HEK293 (cell line): ENCODE data around the gene GRB10.

ENCODE experiments used
- CTCF ChIA-PET: fragments of 350-600 bp; formaldehyde crosslinking; extraction: SDS; loops from one replicate; lab custom pipeline; 2021; ENCODE audit warnings: antibody characterized with exemption; lab: Yijun Ruan, JAX
- POLR2A ChIA-PET: fragments of 300-600 bp; formaldehyde crosslinking; extraction: SDS; loops from one replicate; lab custom pipeline; 2020; ENCODE audit warnings: antibody characterized with exemption, inconsistent platforms; lab: Yijun Ruan, JAX
- H3K27ac ChIP-seq: fragments of 200-500 bp; sonication (Bioruptor generic); 2 replicates; pipeline ENCODE4 v1.5.1; 2014; ENCODE audit warnings: low read depth, low read length, control low read depth, inconsistent platforms; ENCODE audit errors: extremely low read depth
- H3K36me3 ChIP-seq, 2 experiments: fragments of 200-500 bp in 1 of 2; sonication (Bioruptor generic) in 1 of 2; 1 replicate in 1 of 2; 2 replicates in 1 of 2; pipeline ENCODE4 v1.5.1; 2014 to 2017; ENCODE audit warnings: inconsistent platforms in 2 of 2, low read length in 2 of 2; ENCODE audit not compliant: control insufficient read depth in 2 of 2, insufficient read depth in 1 of 2
- H3K4me1 ChIP-seq: fragments of 200-500 bp; sonication (Bioruptor generic); 2 replicates; pipeline ENCODE4 v1.5.1; 2014; ENCODE audit warnings: mild to moderate bottlenecking, low read length, inconsistent platforms; ENCODE audit not compliant: control insufficient read depth, insufficient read depth
- H3K4me3 ChIP-seq: 2 replicates; pipeline ENCODE4 v1.5.1; 2011; ENCODE audit warnings: low read depth, mild to moderate bottlenecking, control low read depth, low read length, moderate library complexity
- H3K9me3 ChIP-seq: fragments of 200-500 bp; sonication (Bioruptor generic); 2 replicates; pipeline ENCODE4 v1.5.1; 2014; ENCODE audit warnings: low read depth, low read length, inconsistent platforms; ENCODE audit not compliant: control insufficient read depth, insufficient read depth
- ZNF140 ChIP-seq: fragments of 450-650 bp; formaldehyde crosslinking; IDR thresholded peaks from 2 replicates; pipeline ENCODE4 v1.5.1; 2016; ENCODE audit warnings: missing biosample characterization, missing genetic modification characterization
- ZNF155 ChIP-seq: fragments of 450-650 bp; formaldehyde crosslinking; IDR thresholded peaks from 2 replicates; pipeline ENCODE4 v1.5.1; 2016; ENCODE audit warnings: missing biosample characterization, missing genetic modification characterization
- ZNF184 ChIP-seq: fragments of 450-650 bp; IDR thresholded peaks from 2 replicates; pipeline ENCODE4 v1.5.1; 2018; ENCODE audit warnings: missing biosample characterization, mild to moderate bottlenecking, missing genetic modification characterization
- ZNF221 ChIP-seq: fragments of 450-650 bp; formaldehyde crosslinking; IDR thresholded peaks from 2 replicates; pipeline ENCODE4 v1.5.1; 2017; ENCODE audit warnings: missing biosample characterization, missing genetic modification characterization, borderline replicate concordance
- ZNF23 ChIP-seq: fragments of 450-650 bp; formaldehyde crosslinking; IDR thresholded peaks from 2 replicates; pipeline ENCODE4 v1.5.1; 2016; ENCODE audit warnings: missing biosample characterization, missing genetic modification characterization, borderline replicate concordance
- ZNF416 ChIP-seq: fragments of 450-650 bp; formaldehyde crosslinking; IDR thresholded peaks from 2 replicates; pipeline ENCODE4 v1.5.1; 2016; ENCODE audit warnings: missing biosample characterization, missing genetic modification characterization
- ZNF530 ChIP-seq: fragments of 450-650 bp; formaldehyde crosslinking; IDR thresholded peaks from 2 replicates; pipeline ENCODE4 v1.5.1; 2016; ENCODE audit warnings: low read depth, missing biosample characterization, missing genetic modification characterization
- ZNF548 ChIP-seq: fragments of 450-650 bp; formaldehyde crosslinking; IDR thresholded peaks from 2 replicates; pipeline ENCODE4 v1.5.1; 2016; ENCODE audit warnings: missing biosample characterization, missing genetic modification characterization
- ZNF654 ChIP-seq: fragments of 450-650 bp; formaldehyde crosslinking; IDR thresholded peaks from 2 replicates; pipeline ENCODE4 v1.5.1; 2016; ENCODE audit warnings: low read depth, missing biosample characterization, missing genetic modification characterization
- ZNF660 ChIP-seq: fragments of 450-650 bp; IDR thresholded peaks from 2 replicates; pipeline ENCODE4 v1.5.1; 2018; ENCODE audit warnings: missing biosample characterization, mild to moderate bottlenecking, missing genetic modification characterization
- ZNF664 ChIP-seq: fragments of 450-650 bp; formaldehyde crosslinking; IDR thresholded peaks from 2 replicates; pipeline ENCODE4 v1.5.1; 2016; ENCODE audit warnings: missing biosample characterization, missing genetic modification characterization
- ZNF76 ChIP-seq: fragments of 450-650 bp; formaldehyde crosslinking; IDR thresholded peaks from 2 replicates; pipeline ENCODE4; 2016; ENCODE audit warnings: low read depth, missing biosample characterization, missing genetic modification characterization, borderline replicate concordance
- ZXDB ChIP-seq: fragments of 450-650 bp; formaldehyde crosslinking; IDR thresholded peaks from 2 replicates; pipeline ENCODE4 v1.5.1; 2016; ENCODE audit warnings: missing biosample characterization, missing genetic modification characterization
- TF ChIP-seq, protein P1 (sequence below): fragments of 450-650 bp; formaldehyde crosslinking; conservative IDR thresholded peaks from 2 replicates; pipeline ENCODE4 v1.5.1; 2016; ENCODE audit warnings: low read depth, missing biosample characterization, missing genetic modification characterization
- TF ChIP-seq, protein P2 (sequence below): fragments of 450-650 bp; formaldehyde crosslinking; IDR thresholded peaks from 2 replicates; pipeline ENCODE4 v1.5.1; 2016; ENCODE audit warnings: missing biosample characterization, missing genetic modification characterization
- TF ChIP-seq, protein P3 (sequence below): fragments of 450-650 bp; formaldehyde crosslinking; IDR thresholded peaks from 2 replicates; pipeline ENCODE4 v1.5.1; 2016; ENCODE audit warnings: missing biosample characterization, missing genetic modification characterization, low read depth
- TF ChIP-seq, protein P4 (sequence below): fragments of 450-650 bp; formaldehyde crosslinking; IDR thresholded peaks from 2 replicates; pipeline ENCODE4 v1.5.1; 2016; ENCODE audit warnings: missing biosample characterization, missing genetic modification characterization
- TF ChIP-seq, protein P5 (sequence below): fragments of 450-650 bp; formaldehyde crosslinking; IDR thresholded peaks from 2 replicates; pipeline ENCODE4 v1.5.1; 2016; ENCODE audit warnings: missing biosample characterization, missing genetic modification characterization, borderline replicate concordance

GRB10 gene

DNA sequence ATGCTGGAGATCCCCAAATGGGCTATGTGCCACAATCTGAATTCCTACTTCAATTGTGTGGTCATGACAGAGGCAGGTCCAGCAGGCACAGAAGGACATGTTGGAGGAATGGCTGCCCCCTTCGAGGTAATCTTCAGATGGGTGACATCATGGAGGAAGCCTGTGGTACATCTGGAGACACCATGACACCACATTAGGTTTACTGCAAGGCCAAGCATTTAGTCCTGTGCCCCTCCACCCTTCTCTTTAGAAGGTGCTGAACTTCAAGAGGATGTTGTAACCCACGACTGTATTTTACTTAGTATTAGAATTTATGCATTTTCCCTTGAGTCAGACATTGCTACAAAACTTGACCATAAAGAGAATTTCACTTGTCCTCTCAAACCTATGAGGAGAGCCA, 142.4 kb downstream of the GRB10 start:
- POLR2A ChIA-PET: no interaction called here
- Histone ChIP-seq H3K36me3 (peaks cover 0 to 4% of the 10 kb centered on the region in 2 experiments; a peak in 1 of 3 replicates), H3K4me3 (no peak overlapping the region), H3K27ac (no peak overlapping the region), H3K9me3 (no peaks in the 10 kb centered on the region), H3K4me1 (no peaks in the 10 kb centered on the region)
- CTCF ChIA-PET: interaction anchor here (0.9 kb wide), 1 partner anchor 521 kb away, joined by 4 read pairs; no protein-coding TSS in a partner anchor
- TF ChIP-seq, protein P1, sequence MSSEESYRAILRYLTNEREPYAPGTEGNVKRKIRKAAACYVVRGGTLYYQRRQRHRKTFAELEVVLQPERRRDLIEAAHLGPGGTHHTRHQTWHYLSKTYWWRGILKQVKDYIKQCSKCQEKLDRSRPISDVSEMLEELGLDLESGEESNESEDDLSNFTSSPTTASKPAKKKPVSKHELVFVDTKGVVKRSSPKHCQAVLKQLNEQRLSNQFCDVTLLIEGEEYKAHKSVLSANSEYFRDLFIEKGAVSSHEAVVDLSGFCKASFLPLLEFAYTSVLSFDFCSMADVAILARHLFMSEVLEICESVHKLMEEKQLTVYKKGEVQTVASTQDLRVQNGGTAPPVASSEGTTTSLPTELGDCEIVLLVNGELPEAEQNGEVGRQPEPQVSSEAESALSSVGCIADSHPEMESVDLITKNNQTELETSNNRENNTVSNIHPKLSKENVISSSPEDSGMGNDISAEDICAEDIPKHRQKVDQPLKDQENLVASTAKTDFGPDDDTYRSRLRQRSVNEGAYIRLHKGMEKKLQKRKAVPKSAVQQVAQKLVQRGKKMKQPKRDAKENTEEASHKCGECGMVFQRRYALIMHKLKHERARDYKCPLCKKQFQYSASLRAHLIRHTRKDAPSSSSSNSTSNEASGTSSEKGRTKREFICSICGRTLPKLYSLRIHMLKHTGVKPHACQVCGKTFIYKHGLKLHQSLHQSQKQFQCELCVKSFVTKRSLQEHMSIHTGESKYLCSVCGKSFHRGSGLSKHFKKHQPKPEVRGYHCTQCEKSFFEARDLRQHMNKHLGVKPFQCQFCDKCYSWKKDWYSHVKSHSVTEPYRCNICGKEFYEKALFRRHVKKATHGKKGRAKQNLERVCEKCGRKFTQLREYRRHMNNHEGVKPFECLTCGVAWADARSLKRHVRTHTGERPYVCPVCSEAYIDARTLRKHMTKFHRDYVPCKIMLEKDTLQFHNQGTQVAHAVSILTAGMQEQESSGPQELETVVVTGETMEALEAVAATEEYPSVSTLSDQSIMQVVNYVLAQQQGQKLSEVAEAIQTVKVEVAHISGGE (tag by site-specific recombination): no peak
- TF ChIP-seq ZNF155 (tag by site-specific recombination): no peak
- no peak for TF ChIP-seq ZNF184 (tag by site-specific recombination)
- no peak for TF ChIP-seq ZNF530 (tag by site-specific recombination)
- no peak for TF ChIP-seq ZNF76 (tag by site-specific recombination)
- TF ChIP-seq ZXDB (tag by site-specific recombination): no peak
- TF ChIP-seq, protein P2, sequence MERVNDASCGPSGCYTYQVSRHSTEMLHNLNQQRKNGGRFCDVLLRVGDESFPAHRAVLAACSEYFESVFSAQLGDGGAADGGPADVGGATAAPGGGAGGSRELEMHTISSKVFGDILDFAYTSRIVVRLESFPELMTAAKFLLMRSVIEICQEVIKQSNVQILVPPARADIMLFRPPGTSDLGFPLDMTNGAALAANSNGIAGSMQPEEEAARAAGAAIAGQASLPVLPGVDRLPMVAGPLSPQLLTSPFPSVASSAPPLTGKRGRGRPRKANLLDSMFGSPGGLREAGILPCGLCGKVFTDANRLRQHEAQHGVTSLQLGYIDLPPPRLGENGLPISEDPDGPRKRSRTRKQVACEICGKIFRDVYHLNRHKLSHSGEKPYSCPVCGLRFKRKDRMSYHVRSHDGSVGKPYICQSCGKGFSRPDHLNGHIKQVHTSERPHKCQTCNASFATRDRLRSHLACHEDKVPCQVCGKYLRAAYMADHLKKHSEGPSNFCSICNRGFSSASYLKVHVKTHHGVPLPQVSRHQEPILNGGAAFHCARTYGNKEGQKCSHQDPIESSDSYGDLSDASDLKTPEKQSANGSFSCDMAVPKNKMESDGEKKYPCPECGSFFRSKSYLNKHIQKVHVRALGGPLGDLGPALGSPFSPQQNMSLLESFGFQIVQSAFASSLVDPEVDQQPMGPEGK (tag by site-specific recombination): no peak
- TF ChIP-seq, protein P3, sequence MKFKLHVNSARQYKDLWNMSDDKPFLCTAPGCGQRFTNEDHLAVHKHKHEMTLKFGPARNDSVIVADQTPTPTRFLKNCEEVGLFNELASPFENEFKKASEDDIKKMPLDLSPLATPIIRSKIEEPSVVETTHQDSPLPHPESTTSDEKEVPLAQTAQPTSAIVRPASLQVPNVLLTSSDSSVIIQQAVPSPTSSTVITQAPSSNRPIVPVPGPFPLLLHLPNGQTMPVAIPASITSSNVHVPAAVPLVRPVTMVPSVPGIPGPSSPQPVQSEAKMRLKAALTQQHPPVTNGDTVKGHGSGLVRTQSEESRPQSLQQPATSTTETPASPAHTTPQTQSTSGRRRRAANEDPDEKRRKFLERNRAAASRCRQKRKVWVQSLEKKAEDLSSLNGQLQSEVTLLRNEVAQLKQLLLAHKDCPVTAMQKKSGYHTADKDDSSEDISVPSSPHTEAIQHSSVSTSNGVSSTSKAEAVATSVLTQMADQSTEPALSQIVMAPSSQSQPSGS (tag by site-specific recombination): no peak
- TF ChIP-seq, protein P4, sequence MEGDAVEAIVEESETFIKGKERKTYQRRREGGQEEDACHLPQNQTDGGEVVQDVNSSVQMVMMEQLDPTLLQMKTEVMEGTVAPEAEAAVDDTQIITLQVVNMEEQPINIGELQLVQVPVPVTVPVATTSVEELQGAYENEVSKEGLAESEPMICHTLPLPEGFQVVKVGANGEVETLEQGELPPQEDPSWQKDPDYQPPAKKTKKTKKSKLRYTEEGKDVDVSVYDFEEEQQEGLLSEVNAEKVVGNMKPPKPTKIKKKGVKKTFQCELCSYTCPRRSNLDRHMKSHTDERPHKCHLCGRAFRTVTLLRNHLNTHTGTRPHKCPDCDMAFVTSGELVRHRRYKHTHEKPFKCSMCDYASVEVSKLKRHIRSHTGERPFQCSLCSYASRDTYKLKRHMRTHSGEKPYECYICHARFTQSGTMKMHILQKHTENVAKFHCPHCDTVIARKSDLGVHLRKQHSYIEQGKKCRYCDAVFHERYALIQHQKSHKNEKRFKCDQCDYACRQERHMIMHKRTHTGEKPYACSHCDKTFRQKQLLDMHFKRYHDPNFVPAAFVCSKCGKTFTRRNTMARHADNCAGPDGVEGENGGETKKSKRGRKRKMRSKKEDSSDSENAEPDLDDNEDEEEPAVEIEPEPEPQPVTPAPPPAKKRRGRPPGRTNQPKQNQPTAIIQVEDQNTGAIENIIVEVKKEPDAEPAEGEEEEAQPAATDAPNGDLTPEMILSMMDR (tag by site-specific recombination): no peak
- no peak for TF ChIP-seq ZNF23
- TF ChIP-seq ZNF660: no peak
- TF ChIP-seq ZNF416: no peak
- no peak for TF ChIP-seq ZNF664 (tag by site-specific recombination)
- no peak for TF ChIP-seq ZNF140
- TF ChIP-seq ZNF548 (tag by site-specific recombination): no peak

DNA sequence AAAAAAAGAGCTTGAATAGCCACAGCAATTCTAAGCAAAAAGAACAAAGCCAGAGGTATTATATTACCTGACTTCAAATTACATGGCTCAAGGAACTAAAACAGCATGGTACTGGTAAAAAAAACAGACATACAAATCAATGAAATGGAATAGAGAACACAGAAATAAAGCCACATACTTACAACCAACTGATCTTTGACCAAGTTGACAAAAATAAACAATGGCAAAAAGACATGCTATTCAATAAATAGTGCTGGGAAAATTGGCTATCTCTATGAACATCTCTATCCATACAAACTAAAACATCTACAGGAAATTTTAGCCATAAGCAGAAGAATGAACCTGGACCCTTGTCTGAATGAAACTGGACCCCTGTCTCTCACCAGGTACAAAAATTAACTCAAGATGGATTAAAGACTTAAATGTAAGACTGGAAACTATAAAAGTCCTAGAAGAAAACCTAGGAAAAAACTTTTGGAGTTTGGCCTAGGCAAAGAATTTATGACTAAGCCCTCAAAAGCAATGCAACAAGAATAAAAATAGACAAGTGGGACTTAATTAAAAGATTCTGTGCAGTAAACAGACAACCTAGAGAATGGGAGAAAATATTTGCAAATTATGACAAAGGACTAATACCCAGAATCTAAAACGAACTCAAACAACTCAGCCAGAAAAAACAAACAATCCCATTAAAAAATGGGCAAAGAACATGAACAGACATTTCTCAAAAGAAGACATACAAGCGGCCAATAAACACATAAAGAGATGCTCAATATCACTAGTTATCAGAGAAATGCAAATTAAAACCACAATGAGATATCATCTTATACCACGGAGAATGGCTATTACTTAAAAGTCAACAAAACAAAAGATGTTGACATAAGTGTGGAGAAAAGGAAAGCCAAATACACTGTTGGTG, 144.7 kb downstream of the GRB10 start:
- H3K36me3 ChIP-seq: peaks cover 0 to 4% of the 10 kb centered on the region in 2 experiments; a peak in 1 of 3 replicates
- no peaks in the 10 kb centered on the region for H3K9me3 ChIP-seq
- CTCF ChIA-PET: interaction anchor here (0.6 kb wide), 1 partner anchor 44 kb away, joined by 3 read pairs; no protein-coding TSS in a partner anchor
- no peak overlapping the region for H3K4me3 ChIP-seq
- TF ChIP-seq ZNF221 (tag by site-specific recombination) (no peak), ZNF654 (tag by site-specific recombination) (no peak)
- TF ChIP-seq, protein P5, sequence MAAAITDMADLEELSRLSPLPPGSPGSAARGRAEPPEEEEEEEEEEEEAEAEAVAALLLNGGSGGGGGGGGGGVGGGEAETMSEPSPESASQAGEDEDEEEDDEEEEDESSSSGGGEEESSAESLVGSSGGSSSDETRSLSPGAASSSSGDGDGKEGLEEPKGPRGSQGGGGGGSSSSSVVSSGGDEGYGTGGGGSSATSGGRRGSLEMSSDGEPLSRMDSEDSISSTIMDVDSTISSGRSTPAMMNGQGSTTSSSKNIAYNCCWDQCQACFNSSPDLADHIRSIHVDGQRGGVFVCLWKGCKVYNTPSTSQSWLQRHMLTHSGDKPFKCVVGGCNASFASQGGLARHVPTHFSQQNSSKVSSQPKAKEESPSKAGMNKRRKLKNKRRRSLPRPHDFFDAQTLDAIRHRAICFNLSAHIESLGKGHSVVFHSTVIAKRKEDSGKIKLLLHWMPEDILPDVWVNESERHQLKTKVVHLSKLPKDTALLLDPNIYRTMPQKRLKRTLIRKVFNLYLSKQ (tag by site-specific recombination): no peak
- POLR2A ChIA-PET: no interaction called here
- no peak overlapping the region for H3K27ac ChIP-seq
- no peaks in the 10 kb centered on the region for H3K4me1 ChIP-seq
